Keratinocyte (primary cell): ENCODE data around the gene PIBF1. TPM values are rescaled to one million over a fixed set of nuclear protein-coding genes. Genes with fewer than 3 reads are reported as not detected.

ENCODE experiments used
- DNase-seq: peaks from one replicate; pipeline ENCODE4 v3.0.0-alpha.2; 2011; ENCODE audit warnings: low read depth, missing footprints, low spot score
- FAIRE-seq: peaks from 2 replicates; lab custom pipeline; 2011; peaks lifted over from hg19 to GRCh38; lab: Jason Lieb, UNC
- H2AFZ ChIP-seq: 2 replicates; pipeline ENCODE4 v1.6.0; 2012; ENCODE audit warnings: low read length, control low read depth, inconsistent platforms; ENCODE audit not compliant: control insufficient read depth
- H3K27ac ChIP-seq: 2 replicates; pipeline ENCODE4 v1.5.1; 2011; ENCODE audit warnings: low read length; ENCODE audit not compliant: control insufficient read depth, insufficient read depth
- H3K27me3 ChIP-seq: 3 replicates; pipeline ENCODE4 v1.6.0; 2011; ENCODE audit warnings: low read length; ENCODE audit not compliant: control insufficient read depth, insufficient read depth; ENCODE audit errors: extremely low read depth
- H3K36me3 ChIP-seq, 2 experiments: 2 replicates in 1 of 2; 3 replicates in 1 of 2; pipeline ENCODE4 v1.5.1; 2011; ENCODE audit warnings: low read length in 2 of 2, mild to moderate bottlenecking in 1 of 2; ENCODE audit not compliant: control insufficient read depth in 2 of 2, insufficient read depth in 2 of 2; ENCODE audit errors: extremely low read depth in 1 of 2
- H3K4me1 ChIP-seq: 3 replicates; pipeline ENCODE4 v1.5.1; 2011; ENCODE audit warnings: low read length; ENCODE audit not compliant: control insufficient read depth, insufficient read depth; ENCODE audit errors: extremely low read depth
- H3K4me2 ChIP-seq: 3 replicates; pipeline ENCODE4 v1.6.0; 2011; ENCODE audit warnings: low read depth, low read length; ENCODE audit not compliant: control insufficient read depth, insufficient read depth; ENCODE audit errors: extremely low read depth
- H3K4me3 ChIP-seq, 3 experiments: fragments of 200-600 bp in 1 of 3; sonication (generic) in 1 of 3; 2 replicates in 2 of 3; 3 replicates in 1 of 3; pipeline ENCODE4 v1.5.1; 2011 to 2016; ENCODE audit warnings: low read length in 3 of 3, mild to moderate bottlenecking in 3 of 3, control low read depth in 2 of 3, inconsistent platforms in 1 of 3, low read depth in 1 of 3, mixed read lengths in 1 of 3, mixed run types in 1 of 3, moderate library complexity in 1 of 3; ENCODE audit not compliant: control insufficient read depth in 2 of 3, insufficient read depth in 2 of 3; ENCODE audit errors: extremely low read depth in 1 of 3
- H3K79me2 ChIP-seq: 2 replicates; pipeline ENCODE4 v1.6.0; 2012; ENCODE audit warnings: low read length; ENCODE audit not compliant: control insufficient read depth, insufficient read depth
- H3K9ac ChIP-seq: 3 replicates; pipeline ENCODE4 v1.6.0; 2011; ENCODE audit warnings: low read length; ENCODE audit not compliant: control insufficient read depth, insufficient read depth; ENCODE audit errors: extremely low read depth
- H3K9me1 ChIP-seq: 3 replicates; pipeline ENCODE4 v1.6.0; 2011; ENCODE audit warnings: low read length; ENCODE audit not compliant: control insufficient read depth, insufficient read depth; ENCODE audit errors: extremely low read depth
- H3K9me3 ChIP-seq: 2 replicates; pipeline ENCODE4 v1.5.1; 2012; ENCODE audit warnings: low read depth, low read length; ENCODE audit not compliant: control insufficient read depth
- H4K20me1 ChIP-seq: 3 replicates; pipeline ENCODE4 v1.6.0; 2011; ENCODE audit warnings: low read length; ENCODE audit not compliant: control insufficient read depth, insufficient read depth; ENCODE audit errors: extremely low read depth
- CTCF ChIP-seq, 3 experiments: IDR thresholded peaks in 1 of 3; conservative IDR thresholded peaks in 1 of 3; optimal IDR thresholded peaks in 1 of 3; 2 replicates in 2 of 3; 3 replicates in 1 of 3; pipeline versions ENCODE3 to v1.5.1; 2011; ENCODE audit warnings: low read length in 3 of 3, mild to moderate bottlenecking in 3 of 3, moderate library complexity in 2 of 3, control low read depth in 1 of 3, inconsistent platforms in 1 of 3; ENCODE audit not compliant: insufficient read depth in 2 of 3; ENCODE audit errors: extremely low read depth in 1 of 3
- EZH2 ChIP-seq: IDR thresholded peaks from one replicate; pipeline ENCODE4 v1.6.1; 2012; ENCODE audit warnings: inconsistent platforms, mild to moderate bottlenecking, low read length, moderate library complexity
- dilution Hi-C: fragments of 300-500 bp; cut with MboI; formaldehyde crosslinking; loops from one replicate; pipeline ENCODE4 v1.7.0; 2020; ENCODE audit warnings: low sequenced_read_pairs; ENCODE audit not compliant: extremely low pct_ligation_motif_present
- polyA plus RNA-seq, 5 experiments: library from polyadenylated mRNA; depleted of rRNA in 3 of 5; stranded (reverse) in 3 of 5; stranded (forward) in 1 of 5; unstranded in 1 of 5; fragments of >200 nt; gene quantifications; 1 replicate in 1 of 5; 2 replicates in 3 of 5; 3 replicates in 1 of 5; pipeline versions ENCODE4 v1.2.1 to v1.2.3, GENCODE V29; 2011 to 2012; ENCODE audit warnings: missing spikeins in 2 of 5, low read depth in 1 of 5, low replicate concordance in 1 of 5

The PIBF1 gene
- polyA plus RNA-seq, 1 donor (not counting 4 experiments of a cell fraction or from before 2014, with no cell fraction given) = 9.1 TPM

DNA sequence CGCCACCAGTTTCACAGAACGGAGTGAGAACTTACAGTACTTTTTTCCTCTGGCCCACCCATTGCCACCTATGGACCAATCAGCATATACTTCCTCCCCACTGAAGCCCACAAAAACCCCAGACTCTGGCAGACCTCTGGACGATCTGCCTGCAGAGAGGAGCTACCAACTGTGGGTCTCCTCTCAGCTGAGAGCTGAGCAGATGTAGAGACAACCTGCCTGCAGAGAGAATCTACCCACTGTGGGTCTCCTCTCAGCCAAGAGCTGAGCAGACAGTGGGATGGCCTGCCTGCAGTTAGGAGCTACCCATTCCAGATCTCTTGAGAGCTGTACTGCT, 69.7 kb downstream of the PIBF1 start:
- H3K9ac ChIP-seq = no peak overlapping the region
- no peaks in the 10 kb centered on the region for H4K20me1 ChIP-seq
- dilution Hi-C loops = no loop called here
- TF ChIP-seq EZH2 (no peak), CTCF (optimal IDR thresholded peaks at IDR 0.05 in 1 of 3, IDR thresholded peaks at IDR 0.05 in 1 of 3, conservative IDR thresholded peaks at IDR 0.05 in 1 of 3; ENCODE audit: extremely low read depth in 1 of 3, insufficient read depth in 2 of 3, low read length in 3 of 3) (no peak)
- H3K9me3 ChIP-seq = no peaks in the 10 kb centered on the region
- H3K27me3 ChIP-seq = no peaks in the 10 kb centered on the region
- no peak overlapping the region for H3K4me3 ChIP-seq
- H3K9me1 ChIP-seq = no peaks in the 10 kb centered on the region
- H3K79me2 ChIP-seq = no peaks in the 10 kb centered on the region
- no peak overlapping the region for H2AFZ ChIP-seq
- H3K4me2 ChIP-seq = no peak overlapping the region
- DNase-seq (no peak), FAIRE-seq (no peak)
- peaks cover 3 to 4% of the 10 kb centered on the region in 2 experiments for H3K36me3 ChIP-seq
- no peaks in the 10 kb centered on the region for H3K4me1 ChIP-seq
- no peak overlapping the region for H3K27ac ChIP-seq

- Histone ChIP-seq H3K4me3 (no peak overlapping the region), H3K79me2 (no peaks in the 10 kb centered on the region), H3K9me1 (no peaks in the 10 kb centered on the region), H3K27ac (no peak overlapping the region), H3K4me1 (no peaks in the 10 kb centered on the region), H3K9me3 (no peaks in the 10 kb centered on the region), H3K27me3 (no peaks in the 10 kb centered on the region), H2AFZ (no peak overlapping the region), H3K9ac (no peak overlapping the region), H3K4me2 (no peak overlapping the region), H3K36me3 (peaks cover 3% of the 10 kb centered on the region in 2 experiments), H4K20me1 (no peaks in the 10 kb centered on the region)
- TF ChIP-seq EZH2 (no peak), CTCF (optimal IDR thresholded peaks at IDR 0.05 in 1 of 3, IDR thresholded peaks at IDR 0.05 in 1 of 3, conservative IDR thresholded peaks at IDR 0.05 in 1 of 3; ENCODE audit: extremely low read depth in 1 of 3, insufficient read depth in 2 of 3, low read length in 3 of 3) (no peak)
- dilution Hi-C loops = no loop called here
- FAIRE-seq (no peak), DNase-seq (no peak)
These were observed 70.3 kb downstream of the PIBF1 start for GRCh38 chr13:72852207-72852606.
